HG02642 (cell line): ENCODE data around the gene CRKL.

Source experiments
- ATAC-seq: cut with Tn5 transposase; IDR thresholded peaks from one replicate; pipeline ENCODE4 v1.9.1; 2021; ENCODE audit warnings: mild to moderate bottlenecking; ENCODE audit not compliant: unreplicated experiment, poor library complexity

CRKL gene

DNA sequence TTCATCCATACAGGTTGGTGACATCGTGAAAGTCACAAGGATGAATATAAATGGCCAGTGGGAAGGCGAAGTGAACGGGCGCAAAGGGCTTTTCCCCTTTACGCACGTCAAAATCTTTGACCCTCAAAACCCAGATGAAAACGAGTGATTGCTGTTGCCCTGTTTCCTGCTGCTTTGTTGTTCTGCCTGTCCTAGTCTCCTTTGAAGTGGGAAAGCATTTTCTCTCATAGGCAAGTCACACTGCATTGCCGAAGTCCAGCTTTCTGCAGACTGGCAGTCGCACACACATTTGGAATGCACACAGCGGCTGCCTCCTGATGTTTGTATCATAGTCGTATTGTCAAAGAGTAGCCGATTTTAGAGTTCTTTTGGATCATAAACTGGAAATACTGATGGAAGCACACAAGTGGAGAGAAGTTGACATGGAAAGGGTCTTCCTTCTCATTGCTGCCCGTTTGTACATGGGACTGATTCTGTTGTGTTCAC lies 32.5 kb downstream of the CRKL start:
- ATAC-seq: no peak

DNA sequence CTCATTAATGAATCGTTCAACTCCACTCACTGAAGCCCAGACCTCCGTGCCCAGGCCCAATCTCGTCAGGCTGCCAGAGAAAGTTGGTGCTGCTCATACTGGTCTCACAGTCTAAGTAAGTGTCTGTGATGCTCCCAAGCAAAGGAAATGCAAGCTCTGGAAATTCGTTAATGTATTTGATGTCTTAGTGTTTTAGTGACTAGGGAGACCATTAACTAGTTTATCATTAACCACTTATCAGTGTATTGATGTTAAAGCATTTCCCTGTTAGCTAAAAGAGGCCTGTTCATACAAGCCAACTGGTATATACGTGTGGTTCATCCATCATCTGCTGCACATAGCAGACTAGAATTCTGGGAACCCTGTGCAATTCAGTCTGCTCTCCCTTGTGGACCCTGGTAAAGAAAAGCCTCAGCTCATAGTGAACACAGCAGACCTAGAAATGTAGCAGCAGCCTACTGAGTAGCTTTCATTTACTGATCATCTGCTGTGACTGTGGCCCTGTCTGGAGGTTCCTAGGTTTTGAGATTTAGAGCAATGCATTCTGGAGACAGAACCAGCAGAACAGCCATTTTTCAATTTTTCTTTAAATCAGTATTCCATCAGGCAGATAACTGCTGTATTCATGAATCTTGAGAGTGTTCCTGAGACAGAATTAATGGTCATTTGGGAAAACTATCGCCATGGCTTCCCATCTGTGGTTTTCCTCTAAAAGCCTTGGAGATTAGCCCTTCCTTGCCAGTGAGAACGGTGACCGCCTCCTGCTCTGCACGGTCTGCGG lies 34.1 kb downstream of the CRKL start:
- no peak for ATAC-seq

DNA sequence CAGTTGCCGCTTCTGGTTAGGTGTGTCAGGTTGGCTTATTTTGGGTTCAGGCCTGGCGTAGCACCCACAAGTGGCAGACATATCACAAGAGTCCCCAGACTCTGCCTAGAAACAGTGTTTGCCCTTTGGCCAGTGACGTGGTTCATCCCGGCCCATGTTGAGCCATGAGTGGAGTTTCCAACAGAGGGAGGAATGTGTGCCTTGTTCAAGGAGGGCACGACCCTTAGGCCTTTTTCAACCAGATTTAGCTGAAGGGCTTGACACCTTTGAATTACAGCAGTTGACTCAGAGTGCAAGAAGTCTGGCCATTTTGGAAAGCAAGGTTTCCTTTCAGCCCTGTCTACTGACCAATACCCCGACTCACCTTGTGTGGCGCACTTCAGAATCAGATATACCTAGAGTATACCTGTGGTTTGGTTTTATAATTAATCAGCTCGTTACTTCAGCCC lies 34.7 kb downstream of the CRKL start:
- no peak for ATAC-seq

DNA sequence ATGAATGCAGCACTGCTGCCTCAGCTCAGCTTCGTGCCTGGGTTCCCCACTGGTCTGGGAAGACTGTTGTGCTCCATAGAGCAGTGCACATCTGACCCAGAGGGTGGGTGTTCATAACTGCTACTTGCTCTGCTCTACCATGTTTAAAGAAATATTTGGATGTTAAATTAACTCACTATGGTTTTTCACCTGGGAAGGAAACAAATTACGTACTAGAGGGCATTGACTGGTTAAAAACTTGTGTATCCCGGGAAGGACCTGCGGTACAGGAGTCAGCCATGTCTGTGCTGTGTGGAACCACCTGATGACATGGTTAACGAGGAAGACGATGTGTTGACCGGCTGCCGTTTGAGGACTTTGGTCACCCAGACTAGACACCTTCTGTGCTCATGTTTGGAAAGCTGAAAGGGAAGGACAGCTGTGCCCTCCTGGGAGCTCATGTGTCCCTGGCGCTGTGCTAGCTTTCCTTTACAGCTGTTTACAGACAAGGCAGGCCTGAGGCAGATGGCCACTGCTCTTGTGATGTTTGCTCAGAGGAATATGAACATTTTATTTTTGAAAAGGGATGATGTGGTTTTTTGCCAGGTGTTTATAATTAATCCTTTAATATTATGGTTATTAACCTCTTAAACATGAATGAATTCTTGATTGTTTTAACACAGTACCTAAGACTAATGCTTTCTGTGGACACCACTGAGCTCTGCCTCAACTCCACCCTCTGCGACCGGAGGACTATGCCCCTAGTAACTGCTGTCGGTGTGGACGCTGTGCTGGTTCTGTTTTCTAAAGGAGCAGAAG lies 35.5 kb downstream of the CRKL start:
- no peak for ATAC-seq

DNA sequence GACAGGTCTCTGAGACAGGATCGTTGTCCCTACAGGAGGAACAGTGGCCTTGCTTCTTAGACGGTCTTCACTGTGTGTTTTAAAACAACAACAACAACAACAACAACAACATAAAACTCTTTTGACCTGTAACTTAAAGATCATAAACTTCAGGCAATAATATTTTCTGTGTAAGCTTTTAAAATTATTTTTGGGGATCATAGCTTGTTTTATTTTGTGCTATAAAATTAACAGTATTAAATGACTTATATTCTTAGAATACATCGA lies 36.1 kb downstream of the CRKL start:
- ATAC-seq: no peak

DNA sequence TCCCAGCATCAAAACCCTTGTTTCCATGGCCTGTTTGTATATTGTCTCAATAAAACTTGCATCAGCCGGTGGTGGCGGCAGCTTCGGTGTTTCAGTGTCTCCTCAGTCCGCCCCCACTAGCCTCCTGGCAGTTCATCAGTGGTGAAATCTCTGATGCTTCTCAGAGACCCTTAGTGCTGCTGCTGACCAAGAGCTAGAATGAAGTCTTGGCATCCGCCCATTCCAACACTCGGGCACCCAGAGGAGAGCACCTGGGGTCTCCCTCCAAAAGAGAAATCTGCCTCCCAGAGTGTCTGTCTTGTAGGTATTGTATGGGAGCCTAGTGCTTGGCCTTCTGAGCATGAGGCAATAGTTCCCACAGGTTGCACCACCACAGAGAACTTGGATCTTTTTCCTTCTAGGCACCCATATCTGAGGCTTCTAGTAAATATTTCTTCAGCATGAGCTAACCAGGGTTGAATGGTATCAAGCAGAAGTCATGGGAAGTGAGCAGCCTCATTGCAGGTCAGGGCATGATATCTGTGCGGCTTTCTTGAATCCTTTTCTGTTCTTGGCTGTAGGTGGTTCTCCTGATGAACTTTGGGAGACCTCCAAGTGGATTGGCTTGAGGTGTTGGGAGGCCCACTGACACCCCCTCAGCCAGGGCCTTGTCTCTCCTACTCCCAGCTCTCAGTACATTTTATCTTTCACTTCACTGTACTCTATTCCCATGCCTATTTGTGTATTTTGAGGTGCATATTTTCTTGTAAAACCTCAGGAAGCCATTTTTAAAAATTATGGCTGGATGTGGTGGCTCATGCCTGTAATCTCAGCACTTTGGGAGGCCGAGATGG lies 36.7 kb downstream of the CRKL start:
- no peak for ATAC-seq

DNA sequence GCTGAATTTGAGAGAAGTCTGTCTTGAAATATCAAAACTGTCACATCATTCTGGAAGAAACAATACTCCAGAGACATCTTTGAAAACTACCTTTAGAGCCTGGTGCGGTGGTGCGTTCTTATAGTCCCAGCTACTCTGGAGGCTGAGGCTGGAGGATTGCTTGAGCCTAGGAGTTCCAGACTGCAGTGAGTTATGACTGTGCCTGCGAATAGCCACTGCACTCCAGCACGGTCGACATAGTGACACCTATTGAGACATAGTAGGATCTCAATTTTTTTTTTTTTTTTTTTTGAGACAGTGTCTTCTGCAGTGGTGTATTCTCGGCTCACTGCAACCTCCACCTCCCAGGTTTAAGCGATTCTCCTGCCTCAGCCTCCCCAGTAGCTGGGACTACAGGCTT lies 38.3 kb downstream of the CRKL start:
- ATAC-seq: no peak

DNA sequence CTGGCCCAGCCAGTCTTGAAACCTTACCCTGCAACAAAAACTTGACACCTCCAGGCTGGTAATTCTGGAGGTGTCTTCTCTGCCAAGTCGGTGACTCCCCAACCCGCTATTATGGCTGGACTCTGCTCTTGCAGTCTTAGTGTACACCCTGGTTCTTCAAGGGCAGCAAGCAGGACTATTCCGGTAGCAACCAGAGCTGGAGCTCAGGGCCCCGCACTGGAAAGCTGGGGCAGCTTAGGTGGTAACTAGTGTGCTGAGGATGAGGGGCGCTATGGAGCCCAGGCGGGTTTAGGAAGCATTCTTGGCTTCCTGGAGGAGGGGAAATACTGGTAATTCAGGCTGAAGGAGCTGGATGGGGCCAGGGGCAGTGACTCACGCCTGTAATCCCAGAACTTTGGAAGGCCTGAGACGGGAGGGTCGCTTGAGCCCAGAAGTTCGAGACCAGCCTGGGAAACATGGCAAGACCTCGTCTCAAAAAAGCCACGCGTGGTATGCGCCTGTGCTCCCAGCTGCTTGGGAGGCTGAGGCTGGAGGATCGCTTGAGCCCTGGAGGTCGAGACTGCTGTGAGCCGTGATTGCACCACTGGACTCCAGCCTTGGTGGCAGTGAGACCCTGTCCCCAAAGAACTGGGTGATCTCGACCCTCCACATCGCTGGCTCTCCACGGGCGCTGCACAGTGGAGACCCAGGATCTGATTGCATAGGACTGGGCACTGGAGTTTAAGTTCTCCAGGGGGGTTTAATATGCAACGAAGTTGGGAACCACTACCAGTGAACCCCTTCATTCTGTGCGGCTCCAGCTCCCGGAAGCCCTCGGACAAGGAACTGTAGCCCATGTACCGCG lies 39.3 kb downstream of the CRKL start:
- no peak for ATAC-seq

DNA sequence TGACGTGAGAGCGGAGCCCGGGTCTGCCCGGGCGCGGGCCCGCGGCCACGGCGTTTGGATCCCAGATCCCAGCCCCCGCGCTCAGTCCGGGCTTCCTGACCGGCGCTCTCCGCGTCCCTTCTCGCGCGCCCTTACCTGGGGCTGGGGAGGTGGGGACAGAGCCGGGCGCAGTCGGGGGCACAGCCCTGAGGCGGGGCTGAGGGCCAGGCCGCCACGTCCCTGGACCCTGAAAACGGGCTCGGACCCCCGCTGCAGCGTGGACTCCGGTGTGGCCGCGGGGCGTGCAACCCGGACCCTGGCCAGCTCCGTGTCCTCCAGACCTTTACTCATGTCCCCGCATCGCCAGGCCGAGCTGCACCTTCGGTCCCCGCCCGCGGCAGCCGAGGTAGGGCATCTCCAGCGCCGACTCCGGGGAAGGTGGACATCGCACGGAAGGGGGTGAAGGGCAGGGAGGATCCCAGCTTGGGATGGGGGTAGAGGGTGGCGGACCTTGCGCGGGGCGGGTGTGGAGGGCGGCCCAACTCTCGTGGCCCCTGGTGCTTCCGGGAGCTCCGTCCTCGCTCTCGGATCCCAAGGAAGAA lies 40.0 kb downstream of the CRKL start:
- ATAC-seq: no peak

DNA sequence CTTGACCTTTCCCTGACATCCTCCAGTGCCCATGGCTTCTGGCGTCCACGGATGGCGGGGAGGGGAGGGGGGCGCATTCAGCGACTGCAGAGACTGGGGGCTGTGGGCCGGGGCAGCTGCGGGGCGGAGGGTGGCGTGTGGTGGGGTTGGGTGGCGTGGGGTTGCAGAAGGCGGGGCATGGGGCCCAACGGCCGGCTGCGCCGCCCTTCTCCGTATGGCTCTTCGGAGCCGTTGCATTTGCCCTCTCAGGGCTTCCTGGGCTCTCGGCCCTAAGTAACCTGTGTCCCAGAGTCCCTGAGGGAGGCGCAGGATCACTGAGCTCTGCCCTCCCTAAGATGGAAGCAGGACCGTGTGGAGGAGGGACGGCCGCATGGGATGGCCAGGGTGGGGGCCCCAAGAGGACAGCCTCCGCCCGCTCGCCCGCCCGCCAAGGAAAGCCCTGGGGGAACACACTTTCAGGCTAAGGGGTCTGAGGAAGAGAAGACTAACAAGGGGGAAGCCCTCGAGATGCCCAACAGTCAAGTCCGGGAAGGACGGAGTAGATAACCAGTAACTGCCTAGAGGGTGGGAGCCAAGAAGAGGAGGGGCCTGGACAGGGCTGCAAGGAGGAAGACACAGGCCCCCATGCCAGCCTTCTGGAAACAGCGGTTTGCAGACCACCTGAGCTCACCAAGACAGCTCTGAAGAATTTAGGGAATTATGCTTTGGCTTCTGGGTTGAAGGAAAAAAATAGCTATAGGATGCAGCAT lies 40.6 kb downstream of the CRKL start:
- no peak for ATAC-seq

DNA sequence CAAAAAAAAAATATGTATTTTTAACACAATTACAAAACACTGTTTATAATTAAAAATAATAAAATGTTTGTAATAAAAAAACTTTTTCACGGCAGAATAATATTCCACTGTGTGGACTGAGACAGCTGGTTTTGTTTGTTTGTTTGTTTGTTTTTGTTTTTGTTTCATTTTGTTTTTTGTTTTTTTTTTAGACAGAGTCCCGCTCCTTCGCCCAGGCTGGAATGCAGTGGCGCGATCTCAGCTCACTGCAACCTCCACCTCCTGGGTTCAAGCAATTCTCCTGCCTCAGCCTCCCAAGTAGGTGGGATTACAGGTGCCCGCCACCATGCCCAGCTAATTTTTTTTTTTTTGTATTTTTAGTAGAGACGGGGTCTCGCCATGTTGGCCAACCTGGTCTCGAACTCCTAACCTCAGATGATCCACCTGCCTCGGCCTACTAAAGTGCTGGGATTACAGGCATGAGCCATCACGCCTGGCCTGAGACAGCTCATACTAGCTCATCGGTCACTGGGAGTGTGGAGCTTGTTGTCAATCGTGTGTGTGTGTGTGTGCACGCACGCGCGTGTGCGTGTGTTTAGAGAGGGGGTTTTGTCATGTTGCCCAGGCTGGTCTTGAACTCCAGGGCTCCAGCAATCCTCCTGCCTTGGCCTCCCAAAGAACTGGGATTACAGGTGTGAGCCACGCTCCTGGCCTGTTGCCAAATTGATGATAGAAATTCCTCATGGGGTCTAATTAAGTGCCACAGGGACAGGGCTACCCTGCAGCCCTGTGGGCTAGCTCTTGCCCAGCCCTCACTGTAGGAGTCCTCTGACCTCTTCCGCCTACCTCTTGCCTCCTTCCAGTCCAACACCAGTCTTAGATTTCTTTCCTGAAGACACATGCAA lies 42.6 kb downstream of the CRKL start:
- ATAC-seq: no peak

DNA sequence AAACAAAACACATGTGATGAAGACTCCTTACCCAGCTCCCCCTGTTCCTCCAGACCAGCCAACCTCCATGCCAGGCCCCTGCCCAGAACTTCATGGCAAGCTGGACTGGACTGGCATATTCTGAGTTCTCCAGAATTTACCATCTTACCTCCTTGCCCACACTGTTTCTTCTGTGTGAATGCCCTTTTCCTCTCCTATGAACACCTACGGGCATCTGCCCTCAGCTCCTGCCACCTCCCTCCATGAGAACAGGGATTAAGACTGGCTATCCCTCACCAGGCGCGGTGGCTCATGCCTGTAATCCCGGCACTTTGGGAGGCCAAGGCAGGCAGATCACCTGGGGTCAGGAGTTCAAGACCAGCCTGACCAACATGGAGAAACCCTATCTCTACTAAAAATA lies 43.4 kb downstream of the CRKL start:
- ATAC-seq: no peak

DNA sequence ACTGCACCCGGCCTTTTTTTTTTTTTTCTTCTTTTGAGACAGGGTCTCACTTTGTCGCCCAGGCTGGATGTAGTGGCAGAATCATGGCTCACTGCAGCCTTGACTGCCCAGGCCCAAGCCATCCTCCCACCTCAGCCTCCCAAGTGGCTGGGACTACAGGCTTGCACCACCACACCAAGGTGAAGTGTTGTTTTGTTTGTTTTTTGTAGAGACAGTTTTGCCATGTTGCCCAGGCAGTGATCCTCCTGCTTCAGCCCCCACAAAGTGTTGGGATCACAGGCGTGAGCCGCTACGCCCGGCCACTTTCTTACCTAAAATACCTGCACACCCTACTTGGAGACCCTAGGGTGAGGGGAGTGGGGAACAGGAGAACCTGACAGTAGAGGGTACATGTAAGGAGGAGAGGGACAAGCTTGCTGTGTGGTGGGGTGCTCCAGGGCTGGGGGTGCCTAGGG lies 45.3 kb downstream of the CRKL start:
- no peak for ATAC-seq

DNA sequence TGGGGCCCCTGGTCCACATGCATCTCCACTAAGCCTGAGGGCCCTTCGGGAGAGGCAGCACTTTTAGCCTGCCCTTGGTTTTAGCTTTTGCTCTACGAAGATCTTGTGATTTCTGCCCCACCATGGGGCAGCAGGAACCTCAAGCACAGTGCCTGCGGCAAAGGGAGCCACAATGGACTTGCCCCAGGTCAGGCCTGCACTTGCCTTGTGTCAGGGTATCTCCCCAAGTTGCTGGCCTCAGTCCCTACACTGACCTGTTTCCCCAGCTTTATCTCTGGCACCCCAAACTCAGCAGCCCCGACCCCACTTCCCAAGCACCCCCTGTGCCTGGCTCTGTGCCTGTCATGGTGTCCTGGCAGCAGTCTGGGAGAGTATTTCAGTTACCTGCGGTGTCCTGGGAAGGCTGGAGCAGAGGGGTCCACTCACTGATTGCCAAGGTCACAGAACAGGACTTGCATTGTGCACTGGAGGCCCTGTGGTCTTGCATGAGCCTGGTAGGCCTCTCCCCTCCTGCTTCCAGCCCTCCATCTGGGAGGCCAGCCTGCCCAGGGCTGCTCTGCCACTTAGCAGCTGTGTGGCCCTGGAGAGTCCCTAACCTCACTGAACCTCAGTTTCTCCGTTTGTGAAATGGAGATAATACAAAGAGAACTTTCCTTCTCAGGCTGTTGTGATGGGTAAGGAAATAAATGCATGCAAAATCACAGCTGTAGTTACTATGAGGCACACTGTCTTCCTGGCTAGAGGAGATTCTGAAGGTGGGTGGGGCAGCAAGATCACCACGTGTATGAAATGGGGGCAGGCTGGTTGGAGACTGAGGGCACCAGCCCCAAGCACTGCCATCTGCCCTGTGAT lies 46.2 kb downstream of the CRKL start:
- ATAC-seq: no peak

DNA sequence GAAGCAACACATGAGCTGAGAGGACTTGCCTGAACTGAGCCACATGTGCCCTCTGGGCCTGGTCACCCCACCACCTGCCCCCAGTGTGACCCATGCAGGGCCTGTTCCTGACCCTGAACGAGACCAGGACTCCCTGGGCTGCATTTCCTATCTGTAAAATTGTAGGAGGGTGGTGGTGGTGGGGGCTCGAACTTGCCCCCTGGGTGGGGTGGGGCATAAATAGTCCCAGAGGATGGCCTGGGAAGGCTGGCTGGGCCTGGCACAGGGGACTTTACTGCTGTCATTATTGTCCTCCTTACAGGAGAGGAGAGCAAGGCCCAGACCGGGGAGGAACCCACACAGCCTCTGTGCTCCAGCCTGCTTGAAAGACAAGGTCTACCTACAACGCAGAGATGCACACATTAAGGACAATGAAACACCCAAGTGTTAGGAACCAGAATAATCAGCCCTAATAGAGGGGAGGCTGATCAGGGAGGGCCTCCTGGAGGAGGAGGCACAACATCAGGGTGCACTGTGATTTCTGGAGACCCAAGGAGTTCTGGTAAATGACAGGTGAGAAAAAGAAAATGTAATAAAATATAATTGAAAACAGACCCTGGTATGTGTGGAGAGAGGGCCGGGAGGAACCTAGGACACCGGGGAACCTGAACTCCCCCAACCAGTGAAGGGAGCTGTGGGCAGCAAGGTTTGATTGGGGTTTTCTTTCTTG lies 47.0 kb downstream of the CRKL start:
- ATAC-seq: no peak

DNA sequence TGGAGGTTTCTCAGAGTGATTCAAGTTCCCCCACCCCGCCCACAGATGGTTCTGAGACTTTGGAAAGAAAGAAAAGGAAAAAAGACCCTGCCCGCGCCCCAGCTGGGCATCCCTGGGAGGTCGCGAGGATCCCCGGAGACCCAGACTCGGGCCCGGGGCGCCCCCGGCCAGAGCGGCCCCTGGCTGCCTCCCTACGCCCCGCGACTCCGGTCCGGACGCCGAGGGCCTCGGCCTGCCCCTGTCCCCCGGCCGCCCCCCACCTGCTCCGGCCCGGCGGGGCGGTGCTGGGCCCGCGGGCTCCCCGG lies 47.5 kb downstream of the CRKL start:
- ATAC-seq: no peak
